Activated T-cell treated with anti-CD3 and anti-CD28 coated beads, Interleukin-2, amount 50 U/mL, for 1 hour (primary cell): ENCODE measurements around the gene SETD1A.
"Not testable (repeated sequence)": the region's sequence is repeated elsewhere in the genome, so short reads cannot be mapped to it uniquely, and the experiment has no call there.

Experiments used
- DNase-seq: peaks from one replicate; pipeline ENCODE4 v3.0.0-alpha.2; 2020

The SETD1A gene

DNA sequence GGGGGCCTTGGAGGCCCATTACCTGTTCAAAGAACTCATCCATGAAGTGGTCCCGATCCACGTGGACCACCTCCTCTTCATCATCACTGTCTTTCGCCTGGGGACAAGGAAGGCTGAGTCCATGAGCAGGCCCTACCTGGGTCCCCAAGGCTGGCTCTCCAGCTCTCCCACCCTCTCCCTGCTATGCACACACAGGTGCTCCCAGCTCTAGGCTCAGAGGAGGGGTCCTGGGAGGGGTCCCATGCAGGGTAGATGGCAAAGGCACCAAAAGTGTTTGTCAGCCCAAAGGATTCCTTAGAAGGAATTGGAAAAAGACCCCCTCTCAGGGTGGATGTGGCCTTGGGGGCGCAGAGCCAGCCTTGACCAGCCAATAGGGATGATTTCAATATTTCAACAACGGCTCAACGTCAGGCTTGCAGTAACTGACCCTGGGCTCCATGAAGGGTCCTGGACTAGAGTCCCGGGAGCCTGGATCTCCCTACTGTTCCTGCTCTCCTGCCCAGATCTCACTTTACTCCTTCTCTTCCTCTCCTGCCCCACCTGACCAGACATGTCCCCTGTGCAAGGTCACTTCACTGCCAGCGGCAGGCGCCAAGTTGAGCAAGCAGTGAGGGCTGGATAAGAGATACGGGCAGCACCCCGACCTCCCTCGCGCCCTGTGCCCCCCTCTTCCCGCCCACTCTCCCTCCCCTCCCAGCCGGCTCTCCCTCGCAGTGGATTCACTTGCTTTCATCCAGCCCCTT is 44.1 kb downstream of the SETD1A start:
- no peak for DNase-seq

DNA sequence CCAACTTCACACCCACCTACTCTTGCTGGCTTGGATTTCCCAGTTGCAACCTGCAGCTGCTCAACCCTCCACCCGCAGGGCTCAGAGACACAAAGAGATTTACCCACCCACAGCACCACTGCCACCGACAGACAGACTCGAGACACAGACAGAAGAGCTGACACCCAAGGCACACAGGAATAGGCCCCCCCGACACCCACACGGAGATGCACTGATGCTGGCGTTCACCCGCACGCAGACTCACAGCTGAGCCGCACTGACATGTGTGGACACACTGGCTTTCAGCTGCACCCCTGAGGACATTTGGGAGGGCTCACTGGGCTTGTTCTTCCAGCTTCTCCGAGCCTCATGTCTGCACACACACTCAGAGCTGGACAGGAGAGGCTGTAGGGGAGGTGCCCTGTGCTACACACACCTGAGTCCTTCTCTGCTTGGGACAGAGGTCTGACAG is 44.7 kb downstream of the SETD1A start:
- no peak for DNase-seq

DNA sequence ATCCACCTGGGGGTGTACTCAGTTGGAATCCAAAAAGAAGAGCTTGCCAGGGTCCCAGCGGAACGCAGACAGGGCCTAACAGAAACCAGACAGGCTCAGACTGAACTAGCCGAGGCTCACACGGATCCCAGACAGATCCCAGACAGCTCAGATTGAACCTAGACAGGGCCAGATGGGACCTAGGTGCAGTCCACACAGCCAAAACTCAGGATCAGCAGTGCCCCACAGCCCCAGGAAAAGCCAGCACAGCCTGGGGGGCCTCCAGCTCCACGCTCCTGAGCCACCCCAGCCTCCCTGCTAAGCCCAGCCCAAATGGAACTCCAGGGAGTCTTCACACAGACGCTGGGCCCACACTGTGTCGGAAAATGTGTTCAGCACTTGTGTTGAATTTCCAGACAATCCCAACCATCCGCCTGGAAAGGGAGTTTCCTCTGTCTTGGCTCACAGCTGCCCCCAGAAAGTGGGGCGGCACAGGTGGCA is 45.3 kb downstream of the SETD1A start:
- DNase-seq, result no peak

- DNase-seq, result no peak
Observed at GRCh38 chr16:31003744-31004143, 46.2 kb downstream of the SETD1A start.

DNA sequence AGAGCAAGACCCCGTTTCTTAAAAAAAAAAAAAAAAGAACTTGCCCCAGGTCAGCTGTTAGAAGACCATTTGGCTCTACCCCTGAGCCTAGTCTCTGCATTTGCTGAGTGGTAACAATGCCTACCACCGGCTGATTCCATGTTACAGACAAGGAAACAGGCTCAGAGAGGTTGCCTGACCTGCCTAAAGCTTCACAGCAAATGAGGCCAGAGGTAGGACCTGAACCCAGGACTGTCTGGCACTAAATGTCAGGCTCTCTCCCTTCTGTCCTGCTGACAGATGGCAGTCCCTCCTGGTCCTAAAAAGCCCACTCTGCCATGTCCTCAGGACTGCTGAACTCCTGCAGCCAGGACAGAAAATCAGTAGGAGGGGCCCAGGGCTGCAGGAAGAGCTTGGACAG is 47.1 kb downstream of the SETD1A start:
- DNase-seq, result no peak

DNA sequence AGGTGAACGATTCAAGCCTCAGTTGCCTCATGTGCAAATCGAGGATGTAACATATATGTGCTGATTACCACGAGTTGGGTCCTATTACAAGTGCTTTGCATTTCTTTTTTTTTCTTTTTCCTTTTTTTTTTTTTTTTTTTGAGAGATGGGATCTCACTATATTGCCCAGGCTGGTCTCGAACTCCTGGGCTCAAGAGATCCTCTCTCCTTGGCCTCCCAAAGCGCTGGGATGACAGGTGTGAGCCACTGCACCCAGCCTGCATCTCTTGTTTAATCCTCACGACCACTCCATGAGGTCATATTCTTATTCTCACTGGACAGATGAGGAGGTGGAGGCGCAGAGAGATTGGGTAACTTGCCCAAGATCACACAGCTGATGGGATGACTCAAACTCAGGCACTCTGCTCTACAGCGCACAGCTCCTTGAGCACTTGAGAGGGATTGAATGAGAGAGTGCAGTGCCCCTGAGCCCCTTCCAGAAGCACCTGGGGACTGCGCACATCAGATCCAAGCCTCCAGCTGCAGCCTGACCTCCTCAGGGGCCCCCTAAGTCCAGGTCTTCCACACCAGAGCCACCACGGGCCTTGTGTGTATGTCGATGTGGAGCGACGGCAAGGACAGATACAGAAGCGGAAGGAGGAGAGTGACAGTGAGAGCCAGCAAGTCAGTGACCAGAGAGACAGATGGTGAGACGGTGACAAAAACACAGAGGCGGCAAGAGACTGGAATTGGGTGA is 48.0 kb downstream of the SETD1A start:
- no peak for DNase-seq

GRCh38 chr16:31006086-31006385 is 48.5 kb downstream of the SETD1A start:
- DNase-seq, result no peak

GRCh38 chr16:31006589-31006988 is 49.0 kb downstream of the SETD1A start:
- DNase-seq, result no peak

GRCh38 chr16:31007684-31008083 is 50.1 kb downstream of the SETD1A start:
- no peak for DNase-seq

DNA sequence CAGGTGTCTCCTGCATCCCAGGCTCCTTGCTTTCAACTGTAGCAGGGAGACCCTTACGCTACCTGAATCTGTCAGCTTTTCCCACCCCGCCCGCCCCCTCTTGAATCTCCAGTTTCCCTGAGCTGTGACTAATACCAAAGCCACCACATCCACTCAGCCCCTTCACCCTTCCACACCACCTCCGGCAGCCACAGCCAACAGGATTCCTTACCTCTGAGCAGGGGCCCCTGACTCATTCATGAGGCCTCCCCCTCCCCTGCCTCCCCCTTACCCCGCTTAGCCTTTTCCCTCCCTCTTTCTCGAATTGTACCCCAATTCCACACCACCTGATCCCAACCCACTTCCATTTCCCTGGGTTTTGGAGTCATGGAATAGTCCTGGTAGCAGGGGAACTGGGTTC is 50.6 kb downstream of the SETD1A start:
- DNase-seq, result no peak

GRCh38 chr16:31008551-31008950 is 51.0 kb downstream of the SETD1A start:
- no peak for DNase-seq

DNA sequence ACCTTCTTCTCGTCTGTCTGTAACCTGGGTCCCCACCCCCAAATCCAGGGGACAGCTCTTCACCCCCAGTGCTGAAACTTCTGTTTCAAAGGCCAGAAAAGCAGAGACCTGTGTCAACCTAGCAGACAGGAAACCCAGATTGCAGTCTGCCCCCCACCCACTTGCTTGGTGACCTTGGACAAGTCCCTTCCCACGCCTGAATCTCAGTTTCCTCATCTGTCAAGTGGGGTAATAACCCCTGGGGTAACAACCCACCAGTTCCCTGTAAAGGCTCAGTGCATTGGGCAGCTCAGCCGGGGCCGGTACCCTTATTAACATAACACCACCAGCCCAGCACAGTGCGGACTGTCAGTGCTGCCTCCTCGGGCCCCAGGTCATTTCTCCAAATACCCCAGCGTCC is 51.6 kb downstream of the SETD1A start:
- no peak for DNase-seq

- no peak for DNase-seq
Observed at GRCh38 chr16:31009894-31010584, 52.5 kb downstream of the SETD1A start.

GRCh38 chr16:31010585-31011325 is 53.2 kb downstream of the SETD1A start, which contains the start of gene STX1B:
Gene STX1B (minus strand): TSS chr16:31010638. CDS start chr16:31010396, 242 bp downstream.
- DNase-seq, result peak; percentile 59

DNA sequence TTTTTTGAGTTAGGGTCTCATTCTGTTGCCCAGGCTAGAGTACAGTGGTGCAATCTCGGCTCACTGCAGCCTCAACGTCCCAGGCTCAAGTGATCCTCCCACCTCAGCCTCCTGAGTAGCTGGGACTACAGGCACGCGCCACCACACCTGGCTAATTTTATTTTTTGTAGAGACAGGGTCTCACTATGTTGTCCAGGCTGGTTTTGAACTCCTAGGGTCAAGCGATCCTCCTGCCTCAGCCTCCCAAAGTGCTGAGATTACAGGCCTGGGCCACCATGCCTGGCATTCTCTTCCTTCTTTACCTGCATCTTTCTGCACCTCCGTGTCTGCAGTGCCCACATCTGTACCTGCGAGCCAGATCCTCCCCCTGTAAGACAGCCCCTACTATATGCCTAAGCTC is 54.3 kb downstream of the SETD1A start:
- DNase-seq, result not testable (repeated sequence)

GRCh38 chr16:31013292-31013691 is 55.7 kb downstream of the SETD1A start:
- not testable (repeated sequence) for DNase-seq

GRCh38 chr16:31016018-31016417 is 58.5 kb downstream of the SETD1A start:
- no peak for DNase-seq

DNA sequence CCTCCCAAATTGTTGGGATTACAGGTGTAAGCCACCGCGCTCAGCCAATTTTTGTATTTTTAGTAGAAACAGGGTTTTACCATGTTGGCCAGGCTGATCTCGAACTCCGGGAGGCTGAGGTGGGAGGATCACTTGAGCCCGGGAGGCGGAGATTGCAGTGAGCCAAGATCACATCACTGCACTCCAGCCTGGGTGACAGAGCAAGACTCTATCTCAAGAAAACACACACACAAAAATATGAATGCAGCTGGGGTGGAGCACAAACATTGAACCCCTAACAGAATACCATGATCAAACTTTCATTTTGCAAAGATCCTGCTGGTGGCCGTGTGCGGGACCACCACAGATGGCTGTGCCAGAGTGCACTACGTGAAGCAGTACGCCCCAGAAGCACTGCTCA is 60.2 kb downstream of the SETD1A start:
- DNase-seq, result not testable (repeated sequence)

DNA sequence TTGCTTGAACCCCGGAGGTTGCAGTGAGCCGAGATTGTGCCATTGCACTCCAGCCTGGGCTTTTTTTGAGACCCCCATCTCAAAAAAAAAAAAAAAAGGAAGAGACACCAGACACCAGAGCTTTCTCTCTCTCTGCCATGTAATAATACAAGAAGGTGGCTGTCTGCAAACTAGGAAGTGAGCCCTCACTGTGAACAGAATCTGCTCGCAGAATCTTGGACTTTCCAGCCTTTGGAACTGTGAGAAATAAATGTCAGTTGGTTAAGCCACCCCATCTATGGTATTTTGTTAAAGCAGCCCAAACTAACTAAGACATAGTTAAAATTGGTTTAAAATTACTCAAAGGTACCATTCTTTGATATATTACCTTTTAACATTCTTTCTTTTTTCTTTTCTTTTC is 63.0 kb downstream of the SETD1A start:
- no peak for DNase-seq

DNA sequence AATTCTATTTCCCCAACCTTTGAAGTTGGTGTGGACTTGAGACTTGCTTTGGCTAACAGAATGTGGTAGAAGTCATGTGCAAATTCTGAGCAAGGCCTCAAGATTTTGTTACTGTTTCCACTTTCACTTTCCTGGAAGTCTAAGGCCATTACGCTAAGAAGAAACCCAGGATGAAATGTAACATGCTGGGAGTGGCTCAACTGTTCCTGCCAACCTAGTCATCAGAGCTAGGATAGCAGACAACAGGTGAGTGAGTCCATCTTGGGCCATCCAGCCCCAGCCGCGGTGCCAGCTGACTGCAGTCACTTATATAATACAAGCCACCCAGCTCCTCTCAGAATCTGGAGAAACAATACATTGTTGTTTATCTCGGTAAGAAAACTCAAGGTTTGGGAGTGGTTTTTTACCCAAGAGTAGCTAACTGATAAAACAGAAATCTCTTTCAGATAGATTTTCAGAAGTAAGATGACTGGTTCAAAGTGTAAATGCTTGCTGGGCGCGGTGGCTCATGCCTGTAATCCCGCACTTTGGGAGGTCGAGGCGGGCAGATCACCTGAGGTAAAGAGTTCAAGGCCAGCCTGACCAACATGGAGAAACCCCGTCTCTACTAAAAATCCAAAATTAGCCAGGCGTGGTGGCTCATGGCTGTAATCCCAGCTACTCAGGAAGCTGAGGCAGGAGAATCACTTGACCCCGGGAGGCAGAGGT is 65.1 kb downstream of the SETD1A start:
- DNase-seq, result no peak

GRCh38 chr16:31023252-31023602 is 65.7 kb downstream of the SETD1A start:
- DNase-seq, result no peak

DNA sequence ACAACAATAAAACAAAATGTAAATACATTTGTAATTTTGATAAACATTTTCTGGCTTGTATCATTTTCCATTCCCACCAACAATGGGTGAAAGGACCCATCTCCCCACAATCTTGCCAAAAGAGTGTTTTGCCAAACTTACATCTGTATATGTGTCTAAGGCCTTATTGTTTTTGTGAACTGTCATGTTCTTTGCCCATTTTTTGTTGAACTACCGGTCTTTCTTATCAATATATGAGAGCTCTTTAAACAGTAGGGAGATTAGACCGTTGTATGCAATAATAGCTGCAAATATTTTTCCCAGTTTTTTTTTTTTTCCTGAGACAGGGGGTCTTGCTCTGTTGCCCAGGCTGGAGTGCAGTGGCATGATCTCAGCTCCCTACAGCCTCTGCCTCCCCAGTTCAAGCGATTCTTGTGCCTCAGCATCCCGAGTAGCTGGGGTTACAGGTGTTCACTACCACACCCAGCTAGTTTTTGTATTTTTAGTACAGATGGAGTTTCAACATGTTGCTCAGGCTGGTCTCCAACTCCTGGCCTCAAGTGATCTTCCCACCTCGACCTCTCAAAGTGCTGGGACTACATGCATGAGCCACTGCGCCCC is 66.2 kb downstream of the SETD1A start:
- DNase-seq, result no peak
